DOHH2 (cell line): ENCODE results near the gene POFUT2.

ENCODE experiments used
- EZH2phosphoT487 ChIP-seq: fragments of 200-600 bp; sonication (generic); IDR thresholded peaks from 2 replicates; pipeline ENCODE4 v1.6.1; 2017; ENCODE audit warnings: borderline replicate concordance, mild to moderate bottlenecking, antibody characterized with exemption, low read length, moderate library complexity, mixed read lengths
- TF ChIP-seq, protein P1 (sequence below): fragments of 200-600 bp; sonication (generic); IDR thresholded peaks from one replicate; pipeline ENCODE4 v1.5.1; 2014; ENCODE audit warnings: antibody characterized with exemption, mild to moderate bottlenecking, low read depth, low read length; ENCODE audit not compliant: poor library complexity, severe bottlenecking

DNA sequence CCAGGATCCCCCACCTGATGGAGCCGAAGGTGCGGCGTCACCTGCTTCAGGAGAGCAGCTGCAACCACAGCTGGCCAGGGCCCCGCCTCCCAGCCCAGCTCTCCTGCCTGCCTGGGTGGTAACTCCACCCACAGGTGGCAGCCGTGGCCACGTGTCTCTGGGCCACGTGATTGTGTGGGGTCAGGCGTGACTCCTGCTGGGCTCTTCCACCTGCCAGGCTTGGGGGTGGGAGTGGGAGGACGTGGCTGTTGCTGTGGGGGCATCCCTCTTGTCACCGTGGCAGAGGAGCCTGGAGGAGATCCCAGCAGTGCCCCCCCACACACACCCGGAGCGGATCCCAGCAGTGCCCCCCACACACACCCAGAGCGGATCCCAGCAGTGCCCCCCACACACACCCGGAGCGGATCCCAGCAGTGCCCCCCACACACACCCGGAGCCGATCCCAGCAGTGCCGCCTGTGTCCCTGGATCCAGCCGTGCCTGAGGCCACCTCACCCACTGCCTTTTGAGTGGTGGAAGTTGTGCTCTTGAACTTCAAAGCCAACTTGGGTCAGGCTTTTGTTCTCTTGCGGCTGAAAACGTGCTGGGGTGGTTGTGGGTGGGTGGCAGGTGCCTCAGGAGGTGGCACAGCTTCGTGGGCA lies 32.2 kb downstream of the POFUT2 start:
- TF ChIP-seq, protein P1, sequence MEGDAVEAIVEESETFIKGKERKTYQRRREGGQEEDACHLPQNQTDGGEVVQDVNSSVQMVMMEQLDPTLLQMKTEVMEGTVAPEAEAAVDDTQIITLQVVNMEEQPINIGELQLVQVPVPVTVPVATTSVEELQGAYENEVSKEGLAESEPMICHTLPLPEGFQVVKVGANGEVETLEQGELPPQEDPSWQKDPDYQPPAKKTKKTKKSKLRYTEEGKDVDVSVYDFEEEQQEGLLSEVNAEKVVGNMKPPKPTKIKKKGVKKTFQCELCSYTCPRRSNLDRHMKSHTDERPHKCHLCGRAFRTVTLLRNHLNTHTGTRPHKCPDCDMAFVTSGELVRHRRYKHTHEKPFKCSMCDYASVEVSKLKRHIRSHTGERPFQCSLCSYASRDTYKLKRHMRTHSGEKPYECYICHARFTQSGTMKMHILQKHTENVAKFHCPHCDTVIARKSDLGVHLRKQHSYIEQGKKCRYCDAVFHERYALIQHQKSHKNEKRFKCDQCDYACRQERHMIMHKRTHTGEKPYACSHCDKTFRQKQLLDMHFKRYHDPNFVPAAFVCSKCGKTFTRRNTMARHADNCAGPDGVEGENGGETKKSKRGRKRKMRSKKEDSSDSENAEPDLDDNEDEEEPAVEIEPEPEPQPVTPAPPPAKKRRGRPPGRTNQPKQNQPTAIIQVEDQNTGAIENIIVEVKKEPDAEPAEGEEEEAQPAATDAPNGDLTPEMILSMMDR: no peak
- no peak for TF ChIP-seq EZH2phosphoT487
